Measurements from ENCODE around the gene TFCP2. TPM values are rescaled to one million over a fixed set of nuclear protein-coding genes. Genes with fewer than 3 reads are reported as not detected.

TFCP2 gene
- polyA plus RNA-seq, 1 donor (not counting 4 experiments of a cell fraction or from before 2014, with no cell fraction given): 27.2 TPM

DNA sequence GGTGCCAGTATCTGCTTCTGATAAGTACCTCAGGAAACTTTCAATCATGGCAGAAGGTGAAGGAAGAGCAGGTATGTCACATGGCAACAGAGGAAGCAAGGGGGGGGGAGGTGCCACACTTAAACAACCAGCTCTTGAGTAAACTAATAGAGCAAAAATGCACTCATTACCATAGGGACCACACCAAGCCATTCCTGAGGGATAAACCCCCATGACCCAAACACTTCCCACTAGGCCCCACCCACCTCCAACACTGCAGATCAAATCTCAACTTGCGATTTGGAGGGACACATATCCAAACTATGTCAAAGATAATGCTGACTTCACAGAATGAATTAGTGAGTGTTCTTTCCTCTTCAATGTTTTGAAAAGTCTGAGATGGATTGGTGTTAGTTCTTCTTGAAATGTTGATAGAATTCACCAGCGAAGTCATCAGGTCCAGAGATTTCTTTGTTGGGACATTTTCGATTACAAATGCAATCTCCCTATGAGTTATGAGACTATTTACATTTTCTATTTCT, 16.6 kb downstream of the TFCP2 start:
- Histone ChIP-seq H3K9me1 (ENCODE audit: control insufficient read depth, extremely low read depth, insufficient read depth, low read length) (no peaks in the 10 kb centered on the region), H3K79me2 (ENCODE audit: control insufficient read depth, insufficient read depth, low read length) (peaks cover 35% of the 10 kb centered on the region), H3K9me3 (ENCODE audit: control insufficient read depth, low read depth, low read length) (no peaks in the 10 kb centered on the region), H3K27ac (ENCODE audit: control insufficient read depth, insufficient read depth, low read length) (no peak overlapping the region), H3K4me2 (ENCODE audit: control insufficient read depth, extremely low read depth, insufficient read depth, low read depth, low read length) (no peak overlapping the region), H3K9ac (ENCODE audit: control insufficient read depth, extremely low read depth, insufficient read depth, low read length) (no peak overlapping the region), H3K4me1 (ENCODE audit: control insufficient read depth, extremely low read depth, insufficient read depth, low read length) (peaks cover 8% of the 10 kb centered on the region), H3K27me3 (ENCODE audit: control insufficient read depth, extremely low read depth, insufficient read depth, low read length) (no peaks in the 10 kb centered on the region), H3K36me3 (ENCODE audit: control insufficient read depth in 2 of 2, extremely low read depth in 1 of 2, insufficient read depth in 2 of 2, low read length in 2 of 2) (peaks cover 0 to 6% of the 10 kb centered on the region in 2 experiments), H3K4me3 (ENCODE audit: control insufficient read depth in 2 of 3, extremely low read depth in 1 of 3, insufficient read depth in 2 of 3, low read depth in 1 of 3, low read length in 3 of 3) (no peak overlapping the region), H2AFZ (ENCODE audit: control insufficient read depth, low read length) (no peak overlapping the region), H4K20me1 (ENCODE audit: control insufficient read depth, extremely low read depth, insufficient read depth, low read length) (no peaks in the 10 kb centered on the region)
- FAIRE-seq: peak; percentile 55
- dilution Hi-C loops (cut with MboI; ENCODE audit: extremely low pct_ligation_motif_present, low sequenced_read_pairs): no loop called here
- no peak for TF ChIP-seq EZH2 (IDR thresholded peaks at IDR 0.05; ENCODE audit: low read length)
- TF ChIP-seq, protein P1, sequence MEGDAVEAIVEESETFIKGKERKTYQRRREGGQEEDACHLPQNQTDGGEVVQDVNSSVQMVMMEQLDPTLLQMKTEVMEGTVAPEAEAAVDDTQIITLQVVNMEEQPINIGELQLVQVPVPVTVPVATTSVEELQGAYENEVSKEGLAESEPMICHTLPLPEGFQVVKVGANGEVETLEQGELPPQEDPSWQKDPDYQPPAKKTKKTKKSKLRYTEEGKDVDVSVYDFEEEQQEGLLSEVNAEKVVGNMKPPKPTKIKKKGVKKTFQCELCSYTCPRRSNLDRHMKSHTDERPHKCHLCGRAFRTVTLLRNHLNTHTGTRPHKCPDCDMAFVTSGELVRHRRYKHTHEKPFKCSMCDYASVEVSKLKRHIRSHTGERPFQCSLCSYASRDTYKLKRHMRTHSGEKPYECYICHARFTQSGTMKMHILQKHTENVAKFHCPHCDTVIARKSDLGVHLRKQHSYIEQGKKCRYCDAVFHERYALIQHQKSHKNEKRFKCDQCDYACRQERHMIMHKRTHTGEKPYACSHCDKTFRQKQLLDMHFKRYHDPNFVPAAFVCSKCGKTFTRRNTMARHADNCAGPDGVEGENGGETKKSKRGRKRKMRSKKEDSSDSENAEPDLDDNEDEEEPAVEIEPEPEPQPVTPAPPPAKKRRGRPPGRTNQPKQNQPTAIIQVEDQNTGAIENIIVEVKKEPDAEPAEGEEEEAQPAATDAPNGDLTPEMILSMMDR (optimal IDR thresholded peaks at IDR 0.05 in 1 of 3, IDR thresholded peaks at IDR 0.05 in 1 of 3, conservative IDR thresholded peaks at IDR 0.05 in 1 of 3; ENCODE audit: extremely low read depth in 1 of 3, insufficient read depth in 2 of 3, low read length in 3 of 3): no peak
- DNase-seq (ENCODE audit: low read depth, low spot score): no peak

DNA sequence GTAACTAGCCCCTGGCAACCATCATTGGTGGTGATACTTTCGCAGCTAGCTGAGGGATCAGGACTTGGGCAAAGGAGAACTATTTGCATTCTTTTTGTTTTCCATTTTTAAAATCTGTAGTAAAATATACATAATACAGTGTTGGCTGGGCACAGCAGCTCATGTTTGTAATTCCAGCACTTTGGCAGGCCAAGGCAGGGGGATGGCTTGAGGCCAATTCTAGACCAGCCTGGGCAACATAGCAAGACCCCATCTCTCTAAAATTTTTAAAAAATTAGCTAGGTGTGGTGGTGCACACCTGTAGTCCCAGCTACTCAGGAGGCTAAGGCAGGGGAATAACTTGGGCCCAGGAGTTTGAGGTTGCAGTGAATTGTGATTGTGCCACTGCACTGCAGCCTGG, 20.0 kb downstream of the TFCP2 start:
- no peak overlapping the region for H3K27ac ChIP-seq (ENCODE audit: control insufficient read depth, insufficient read depth, low read length)
- H3K79me2 ChIP-seq (ENCODE audit: control insufficient read depth, insufficient read depth, low read length): peaks cover 27% of the 10 kb centered on the region
- no peak overlapping the region for H3K4me3 ChIP-seq (ENCODE audit: control insufficient read depth in 2 of 3, extremely low read depth in 1 of 3, insufficient read depth in 2 of 3, low read depth in 1 of 3, low read length in 3 of 3)
- H3K9me1 ChIP-seq (ENCODE audit: control insufficient read depth, extremely low read depth, insufficient read depth, low read length): no peaks in the 10 kb centered on the region
- no peak overlapping the region for H3K4me2 ChIP-seq (ENCODE audit: control insufficient read depth, extremely low read depth, insufficient read depth, low read depth, low read length)
- TF ChIP-seq, protein P1 (optimal IDR thresholded peaks at IDR 0.05 in 1 of 3, IDR thresholded peaks at IDR 0.05 in 1 of 3, conservative IDR thresholded peaks at IDR 0.05 in 1 of 3; ENCODE audit: extremely low read depth in 1 of 3, insufficient read depth in 2 of 3, low read length in 3 of 3): no peak
- no peak for TF ChIP-seq EZH2 (IDR thresholded peaks at IDR 0.05; ENCODE audit: low read length)
- no peak for DNase-seq (ENCODE audit: low read depth, low spot score)
- H4K20me1 ChIP-seq (ENCODE audit: control insufficient read depth, extremely low read depth, insufficient read depth, low read length): no peaks in the 10 kb centered on the region
- H2AFZ ChIP-seq (ENCODE audit: control insufficient read depth, low read length): no peak overlapping the region
- peaks cover 0 to 6% of the 10 kb centered on the region in 2 experiments for H3K36me3 ChIP-seq (ENCODE audit: control insufficient read depth in 2 of 2, extremely low read depth in 1 of 2, insufficient read depth in 2 of 2, low read length in 2 of 2)
- H3K9me3 ChIP-seq (ENCODE audit: control insufficient read depth, low read depth, low read length): no peaks in the 10 kb centered on the region
- no peaks in the 10 kb centered on the region for H3K27me3 ChIP-seq (ENCODE audit: control insufficient read depth, extremely low read depth, insufficient read depth, low read length)
- dilution Hi-C loops (cut with MboI; ENCODE audit: extremely low pct_ligation_motif_present, low sequenced_read_pairs): no loop called here
- peaks cover 8% of the 10 kb centered on the region for H3K4me1 ChIP-seq (ENCODE audit: control insufficient read depth, extremely low read depth, insufficient read depth, low read length)
- H3K9ac ChIP-seq (ENCODE audit: control insufficient read depth, extremely low read depth, insufficient read depth, low read length): no peak overlapping the region
- FAIRE-seq: no peak
